ENCODE measurements around the gene NEUROG3. TPM values are rescaled to one million over a fixed set of nuclear protein-coding genes. Genes with fewer than 3 reads are reported as not detected.

NEUROG3 gene
- total RNA-seq, 4 donors from 2014 or later, result not detected

DNA sequence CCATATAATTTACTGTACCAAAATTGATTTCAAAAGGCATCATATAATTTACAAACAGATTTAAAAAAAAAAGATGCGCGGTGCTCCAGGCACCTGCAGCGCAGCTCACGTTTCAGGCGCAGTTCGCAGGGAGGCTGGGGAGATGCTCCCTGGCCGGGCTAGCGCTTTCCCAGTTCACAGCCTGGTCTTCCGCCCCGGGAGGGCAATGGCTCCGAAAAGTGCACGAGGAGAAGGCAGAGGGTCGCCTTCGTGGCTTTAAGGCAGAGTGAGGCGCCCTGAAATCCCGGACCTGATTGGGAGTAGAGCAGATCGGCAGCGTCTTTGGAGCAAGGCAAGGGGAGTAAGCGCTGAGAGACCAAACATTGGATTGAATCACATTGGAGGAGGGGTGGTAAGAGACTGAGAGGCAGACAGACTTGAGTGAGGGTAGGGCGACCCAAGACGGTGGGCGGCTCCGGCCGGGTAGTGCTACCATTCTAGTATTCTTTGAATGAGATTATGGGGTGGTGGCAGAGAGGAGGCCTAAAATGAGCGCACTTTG, 1.5 kb downstream of the NEUROG3 start:
- TF ChIP-seq, protein P1, sequence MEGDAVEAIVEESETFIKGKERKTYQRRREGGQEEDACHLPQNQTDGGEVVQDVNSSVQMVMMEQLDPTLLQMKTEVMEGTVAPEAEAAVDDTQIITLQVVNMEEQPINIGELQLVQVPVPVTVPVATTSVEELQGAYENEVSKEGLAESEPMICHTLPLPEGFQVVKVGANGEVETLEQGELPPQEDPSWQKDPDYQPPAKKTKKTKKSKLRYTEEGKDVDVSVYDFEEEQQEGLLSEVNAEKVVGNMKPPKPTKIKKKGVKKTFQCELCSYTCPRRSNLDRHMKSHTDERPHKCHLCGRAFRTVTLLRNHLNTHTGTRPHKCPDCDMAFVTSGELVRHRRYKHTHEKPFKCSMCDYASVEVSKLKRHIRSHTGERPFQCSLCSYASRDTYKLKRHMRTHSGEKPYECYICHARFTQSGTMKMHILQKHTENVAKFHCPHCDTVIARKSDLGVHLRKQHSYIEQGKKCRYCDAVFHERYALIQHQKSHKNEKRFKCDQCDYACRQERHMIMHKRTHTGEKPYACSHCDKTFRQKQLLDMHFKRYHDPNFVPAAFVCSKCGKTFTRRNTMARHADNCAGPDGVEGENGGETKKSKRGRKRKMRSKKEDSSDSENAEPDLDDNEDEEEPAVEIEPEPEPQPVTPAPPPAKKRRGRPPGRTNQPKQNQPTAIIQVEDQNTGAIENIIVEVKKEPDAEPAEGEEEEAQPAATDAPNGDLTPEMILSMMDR (IDR thresholded peaks at IDR 0.05; ENCODE audit: low read depth), result no peak

DNA sequence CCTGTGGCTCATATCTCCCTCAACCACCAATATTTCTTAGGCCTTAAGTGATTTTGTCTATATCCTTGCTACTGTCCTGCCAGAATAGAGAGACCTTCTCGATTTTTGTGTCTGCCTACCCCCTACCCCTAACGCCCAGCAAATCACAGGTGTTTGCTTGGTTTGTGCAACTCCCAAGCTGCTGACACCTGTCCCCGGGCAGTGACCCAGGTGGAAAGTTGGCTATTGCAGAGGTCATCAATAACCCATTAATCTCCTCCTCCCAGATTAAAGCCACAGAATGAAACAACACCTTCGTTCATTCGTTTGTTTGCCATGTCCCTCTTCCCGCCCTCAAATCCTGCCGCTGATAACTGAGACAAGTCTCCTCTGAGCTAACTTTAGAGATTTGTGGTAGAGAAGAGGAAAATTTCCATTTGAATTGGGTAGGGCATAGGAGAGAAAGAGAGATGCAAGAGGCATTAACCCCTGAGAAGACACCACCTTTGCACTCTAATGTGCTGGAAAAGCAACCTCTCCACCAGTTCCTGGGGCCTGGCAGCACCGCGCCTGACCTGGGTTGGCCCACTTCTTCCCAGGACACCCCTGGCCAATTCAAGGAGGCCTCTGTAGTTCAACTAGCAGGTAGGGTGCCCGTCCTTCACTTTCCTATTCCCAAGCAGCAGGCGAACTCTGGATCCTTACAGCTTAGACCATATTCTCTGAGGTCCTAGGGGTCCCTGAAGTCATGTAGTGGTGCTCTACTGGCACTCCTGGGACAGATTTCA, 3.0 kb downstream of the NEUROG3 start:
- TF ChIP-seq, protein P1 (IDR thresholded peaks at IDR 0.05; ENCODE audit: low read depth), result no peak

DNA sequence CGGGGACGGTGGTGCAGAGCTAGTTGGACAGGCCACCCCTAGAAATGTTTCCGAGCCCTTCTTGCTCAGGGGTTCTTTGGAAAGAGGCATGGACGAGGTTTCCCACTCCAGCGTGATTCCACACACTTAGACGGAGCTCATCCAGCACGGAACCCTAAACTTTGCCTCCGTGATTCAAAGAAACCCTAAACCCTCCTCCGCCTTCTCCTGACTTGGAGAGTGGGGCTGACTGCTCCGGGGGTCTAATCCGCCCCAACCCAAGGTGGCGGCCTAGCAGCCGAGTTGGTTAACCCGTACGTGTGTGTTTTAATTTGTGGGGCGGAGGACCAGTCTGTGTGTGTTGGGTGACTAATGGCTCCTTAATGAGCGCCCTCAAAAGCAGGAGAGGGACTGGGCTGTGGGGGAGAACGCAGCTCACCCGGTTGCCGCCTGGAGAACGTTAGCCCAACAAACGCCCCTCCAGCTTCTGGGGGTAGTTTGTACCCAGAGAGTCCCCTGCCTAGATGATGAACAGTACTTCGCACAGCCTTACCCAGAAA, 3.8 kb downstream of the NEUROG3 start:
- TF ChIP-seq, protein P1 (IDR thresholded peaks at IDR 0.05; ENCODE audit: low read depth), result no peak

DNA sequence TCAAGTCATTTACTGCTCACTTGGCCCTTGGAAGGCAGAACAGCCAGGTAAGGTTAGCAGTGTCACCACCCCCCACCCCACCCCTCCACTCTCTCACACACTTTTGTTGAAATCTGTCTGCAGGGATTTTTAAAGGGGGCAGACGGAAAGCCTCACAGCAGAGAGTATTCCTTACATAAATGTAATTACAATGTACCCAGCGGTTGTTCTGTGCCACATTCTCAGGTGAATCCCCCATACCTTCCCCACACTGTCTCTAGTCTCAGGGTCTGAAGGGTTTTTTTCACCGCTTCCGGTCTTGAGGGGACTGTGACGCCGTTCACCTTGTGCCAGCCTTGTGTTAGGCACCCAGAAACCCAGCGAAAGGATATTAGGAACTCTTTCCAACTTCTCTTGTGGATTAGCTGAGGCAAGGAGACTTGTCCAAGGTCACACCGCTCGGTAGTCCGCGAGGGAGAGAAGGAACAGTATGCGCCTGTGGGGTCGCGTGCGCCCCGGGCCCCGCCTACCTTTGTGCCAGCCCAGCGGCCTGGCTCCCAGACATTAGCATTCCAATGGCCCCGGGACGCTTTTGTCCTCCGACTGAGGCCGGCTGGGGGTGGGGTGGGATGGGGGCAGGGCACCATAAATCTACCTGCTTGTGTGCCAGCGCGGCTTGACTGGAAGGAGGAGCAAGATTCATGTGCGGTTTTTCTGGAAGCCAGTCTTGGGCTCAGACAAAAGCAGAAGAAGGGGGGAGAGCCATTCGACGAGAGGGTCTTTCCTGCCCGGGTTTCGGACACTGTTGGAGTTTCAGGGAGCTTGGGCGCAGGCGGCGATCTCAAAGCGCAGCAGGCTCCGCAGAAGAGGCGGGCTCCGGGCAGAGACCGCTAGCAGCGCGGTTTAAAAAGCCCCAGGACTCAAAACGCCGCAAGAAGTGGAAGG, 4.5 kb downstream of the NEUROG3 start:
- TF ChIP-seq, protein P1 (IDR thresholded peaks at IDR 0.05; ENCODE audit: low read depth), result no peak

DNA sequence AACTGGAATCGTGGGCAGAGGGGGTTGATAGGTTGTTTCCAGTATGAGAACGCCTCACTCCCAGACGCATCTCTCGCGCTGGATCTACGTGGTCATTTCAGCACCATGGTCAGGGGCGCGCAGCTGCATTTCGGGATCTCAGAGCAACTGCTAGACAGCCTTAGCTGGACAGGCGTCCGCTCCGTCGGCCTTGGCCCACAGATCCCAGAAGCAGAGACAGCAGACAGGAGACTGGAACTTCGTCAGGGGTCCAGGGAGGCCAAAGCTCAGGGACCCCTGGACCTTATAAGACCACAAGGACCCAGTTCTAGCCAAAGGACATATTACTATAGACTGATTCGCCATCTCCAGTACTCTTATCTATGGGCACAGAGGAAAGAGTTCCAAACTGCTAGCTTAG, 5.3 kb downstream of the NEUROG3 start:
- TF ChIP-seq, protein P1 (IDR thresholded peaks at IDR 0.05; ENCODE audit: low read depth), result no peak

DNA sequence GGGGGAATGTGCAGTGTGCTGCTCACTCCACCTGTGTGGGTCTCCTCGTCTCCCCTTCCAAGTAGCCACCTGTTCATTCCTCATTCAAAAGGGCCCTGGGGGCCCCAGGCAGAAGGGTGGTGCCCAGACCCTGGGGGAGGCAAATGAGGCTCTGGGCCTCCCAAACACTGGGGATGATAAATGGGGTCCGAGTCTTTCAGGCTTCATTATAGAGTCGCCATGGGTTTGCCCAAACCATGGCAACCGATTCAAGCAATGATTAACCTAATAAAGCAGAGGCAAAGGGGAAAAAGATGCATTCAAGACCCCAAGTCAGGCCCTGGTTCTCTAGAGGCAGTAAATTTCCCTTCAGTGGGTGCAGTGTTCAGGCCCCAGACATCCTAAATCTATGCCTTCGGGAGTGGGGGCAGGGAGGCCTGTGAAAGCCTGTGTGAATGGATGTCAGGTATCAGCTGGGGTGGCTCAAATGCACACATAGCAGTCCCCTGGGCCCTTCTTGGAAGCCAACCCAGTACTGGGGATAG, 10.4 kb downstream of the NEUROG3 start:
- TF ChIP-seq, protein P1 (IDR thresholded peaks at IDR 0.05; ENCODE audit: low read depth), result no peak

All from subcutaneous adipose tissue (tissue), 4 donors.